Left lung (tissue), 14 donors: ENCODE data around the gene ERRFI1. TPM values are rescaled to one million over a fixed set of nuclear protein-coding genes. Genes with fewer than 3 reads are reported as not detected.

Experiments
- ATAC-seq: fragments of 200-7000 bp; cut with Tn5 transposase; one replicate; pipeline ENCODE4 v1.9.1; 2020; ENCODE audit warnings: moderate library complexity
- DNase-seq, 4 donors: peaks; one replicate each; pipeline ENCODE4 v3.0.0-alpha.2; 2013 to 2020
- H3K27ac ChIP-seq, 2 donors: fragments of 200-600 bp; sonication (generic) in 1 of 2; one replicate each; pipeline versions ENCODE4 v1.5.0 to v1.8.0; 2020 to 2021
- H3K27me3 ChIP-seq, 2 donors: fragments of 200-600 bp; sonication (generic) in 1 of 2; one replicate each; pipeline versions ENCODE4 v1.5.0 to v1.8.0; 2020 to 2021
- H3K36me3 ChIP-seq, 2 donors: fragments of 200-600 bp; sonication (generic) in 1 of 2; one replicate each; pipeline versions ENCODE4 v1.5.0 to v1.8.0; 2020 to 2021
- H3K4me1 ChIP-seq, 2 donors: fragments of 200-600 bp; one replicate each; pipeline ENCODE4 v1.8.0; 2021
- H3K4me3 ChIP-seq, 2 donors: fragments of 200-600 bp; sonication (generic) in 1 of 2; one replicate each; pipeline versions ENCODE4 v1.5.0 to v1.8.0; 2020 to 2021; ENCODE audit warnings: mild to moderate bottlenecking in 1 of 2
- H3K9me3 ChIP-seq, 2 donors: fragments of 200-600 bp; sonication (generic) in 1 of 2; one replicate each; pipeline versions ENCODE4 v1.5.0 to v1.8.0; 2020 to 2021
- intact Hi-C, 2 donors: fragments of 100-400 bp; cut with DNase I; formaldehyde crosslinking; loops; one replicate each; pipeline versions ENCODE4 v1.11.2 to v1.14.2; 2022
- long read RNA-seq, 12 donors: library from polyadenylated mRNA in 2 of 12; unstranded in 2 of 12; transcript quantifications; one replicate each; pipeline ENCODE4 v2.0.0 and lab custom pipeline, GENCODE V29; 2019 to 2026
- polyA plus RNA-seq, 6 donors: library from polyadenylated mRNA; unstranded; fragments of 120-200 nt; gene quantifications; one replicate each; pipeline ENCODE4 v1.2.1, GENCODE V29; 2013; ENCODE audit not compliant: insufficient read length in 6 of 6
- total RNA-seq, 2 donors: library from RNA; stranded (reverse); fragmentation: NEBNext Ultra II Directional; extraction: Animal tissue kit (Norgen Biotek cat#: 25700); gene quantifications; one replicate each; pipeline ENCODE4 v1.2.1, GENCODE V29; 2021
- TF ChIP-seq, protein P1 (sequence below), 2 donors: fragments of 200-600 bp; sonication (generic) in 1 of 2; IDR thresholded peaks; one replicate each; pipeline versions ENCODE4 v1.5.0 to v1.8.0; 2021; ENCODE audit warnings: antibody characterized with exemption in 2 of 2
- donor health status: DM: no; HTN: yes; CAD: no.
- donor health status: DM: no; HTN: no; CAD: no.

ERRFI1 gene, protein sequence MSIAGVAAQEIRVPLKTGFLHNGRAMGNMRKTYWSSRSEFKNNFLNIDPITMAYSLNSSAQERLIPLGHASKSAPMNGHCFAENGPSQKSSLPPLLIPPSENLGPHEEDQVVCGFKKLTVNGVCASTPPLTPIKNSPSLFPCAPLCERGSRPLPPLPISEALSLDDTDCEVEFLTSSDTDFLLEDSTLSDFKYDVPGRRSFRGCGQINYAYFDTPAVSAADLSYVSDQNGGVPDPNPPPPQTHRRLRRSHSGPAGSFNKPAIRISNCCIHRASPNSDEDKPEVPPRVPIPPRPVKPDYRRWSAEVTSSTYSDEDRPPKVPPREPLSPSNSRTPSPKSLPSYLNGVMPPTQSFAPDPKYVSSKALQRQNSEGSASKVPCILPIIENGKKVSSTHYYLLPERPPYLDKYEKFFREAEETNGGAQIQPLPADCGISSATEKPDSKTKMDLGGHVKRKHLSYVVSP
- total RNA-seq (10 to 100 TPM; 60.8 to 63.0 TPM), polyA plus RNA-seq (10 to 100 TPM; 62.7 to 88.8 (median 78.9) TPM)
- long read RNA-seq, donor 1, transcript ERRFI1-201 (4 exons, 3,104 nt): major isoform, 16 of 35 reads
- long read RNA-seq, donor 1, partial matches to known transcripts: 13 of 35 reads
- long read RNA-seq, donor 1, other reads (novel, unspliced or antisense): 0 of 35 reads
- long read RNA-seq, donor 2, transcript ERRFI1-201 (4 exons, 3,104 nt): major isoform, 15 of 20 reads
- long read RNA-seq, donor 2, partial matches to known transcripts: 0 of 20 reads
- long read RNA-seq, donor 2, other reads (novel, unspliced or antisense): 0 of 20 reads
- long read RNA-seq, donor 3, transcript ERRFI1-201 (4 exons, 3,104 nt): major isoform, 5 of 7 reads
- long read RNA-seq, donor 3, partial matches to known transcripts: 0 of 7 reads
- long read RNA-seq, donor 3, other reads (novel, unspliced or antisense): 0 of 7 reads
- long read RNA-seq, donor 4, partial matches to known transcripts: 0 of 2 reads
- long read RNA-seq, donor 4, other reads (novel, unspliced or antisense): 2 of 2 reads
- long read RNA-seq, donor 5, transcript ERRFI1-201 (4 exons, 3,104 nt): major isoform, 15 of 45 reads
- long read RNA-seq, donor 5, partial matches to known transcripts: 28 of 45 reads
- long read RNA-seq, donor 5, other reads (novel, unspliced or antisense): 0 of 45 reads
- long read RNA-seq, donor 6, transcript ERRFI1-201 (4 exons, 3,104 nt): major isoform, 10 of 14 reads
- long read RNA-seq, donor 6, partial matches to known transcripts: 0 of 14 reads
- long read RNA-seq, donor 6, other reads (novel, unspliced or antisense): 0 of 14 reads
- long read RNA-seq, donor 7, partial matches to known transcripts: 6 of 11 reads
- long read RNA-seq, donor 7, other reads (novel, unspliced or antisense): 0 of 11 reads
- long read RNA-seq, donor 8, transcript ERRFI1-201 (4 exons, 3,104 nt): major isoform, 20 of 31 reads
- long read RNA-seq, donor 8, partial matches to known transcripts: 8 of 31 reads
- long read RNA-seq, donor 8, other reads (novel, unspliced or antisense): 0 of 31 reads
- long read RNA-seq, donor 9: 0 reads
- long read RNA-seq, donor 10: 0 reads
- long read RNA-seq, donor 11, transcript ERRFI1-203 (3 exons, 995 nt): minor isoform, 6 of 187 reads
- long read RNA-seq, donor 11, transcript ERRFI1-201 (4 exons, 3,104 nt): major isoform, 32 of 187 reads
- long read RNA-seq, donor 11, partial matches to known transcripts: 145 of 187 reads
- long read RNA-seq, donor 11, other reads (novel, unspliced or antisense): 0 of 187 reads
- long read RNA-seq, donor 12, transcript ERRFI1-201 (4 exons, 3,104 nt): major isoform, 6 of 8 reads
- long read RNA-seq, donor 12, partial matches to known transcripts: 0 of 8 reads
- long read RNA-seq, donor 12, other reads (novel, unspliced or antisense): 0 of 8 reads

DNA sequence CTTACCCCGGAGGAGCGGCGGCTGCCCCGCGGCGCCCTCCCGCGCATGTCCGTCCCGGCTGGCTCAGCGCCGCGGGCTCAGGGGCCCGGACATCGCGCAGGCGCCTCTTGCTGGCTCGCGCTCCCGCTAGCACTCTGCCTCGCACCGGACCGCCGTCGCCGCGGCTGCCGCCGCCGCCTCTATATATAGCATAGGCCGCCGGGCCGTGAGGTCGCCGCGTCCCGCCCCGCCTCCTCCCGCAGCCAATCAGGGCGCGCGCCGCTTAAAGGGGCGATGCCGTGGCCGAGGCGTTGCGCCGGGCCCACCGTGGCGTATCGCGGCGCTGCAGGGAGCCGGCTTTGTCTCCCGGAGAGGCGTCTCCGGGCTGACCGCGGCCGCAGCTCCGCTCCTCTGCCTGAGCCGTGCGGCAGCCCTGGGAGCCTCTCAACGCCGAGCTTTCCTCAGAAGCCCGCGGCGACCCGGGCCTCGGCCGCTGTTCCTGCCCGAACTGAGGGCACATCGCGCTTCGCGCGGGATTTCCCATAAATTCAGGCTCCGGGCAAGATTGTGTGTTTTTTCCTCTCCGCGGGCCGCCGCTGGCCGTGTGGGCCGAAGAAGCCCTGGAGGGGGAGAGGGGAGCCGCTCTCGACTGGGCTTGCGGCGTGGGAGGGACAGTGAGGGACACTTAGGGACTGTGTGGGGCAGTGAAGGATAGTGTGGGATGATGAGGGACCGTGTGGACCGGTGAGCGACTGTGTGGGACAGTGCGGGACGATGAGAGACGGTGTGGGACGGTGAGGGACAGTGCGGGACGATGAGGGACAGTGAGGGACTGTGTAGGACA lies at the start of gene ERRFI1:
Gene ERRFI1, minus strand, starts transcription at position 157 of the 823 bp plus-strand sequence. CDS start 10,690 bp downstream, outside the sequence.
- H3K27me3 ChIP-seq: peaks cover 0 to 45% of the 10 kb centered on the region in 2 donors
- peak; percentile 93 to 97 (median 95) for DNase-seq
- peak within 1 kb of the TSS; percentile 74 to 81 for H3K4me3 ChIP-seq
- TF ChIP-seq, protein P1, sequence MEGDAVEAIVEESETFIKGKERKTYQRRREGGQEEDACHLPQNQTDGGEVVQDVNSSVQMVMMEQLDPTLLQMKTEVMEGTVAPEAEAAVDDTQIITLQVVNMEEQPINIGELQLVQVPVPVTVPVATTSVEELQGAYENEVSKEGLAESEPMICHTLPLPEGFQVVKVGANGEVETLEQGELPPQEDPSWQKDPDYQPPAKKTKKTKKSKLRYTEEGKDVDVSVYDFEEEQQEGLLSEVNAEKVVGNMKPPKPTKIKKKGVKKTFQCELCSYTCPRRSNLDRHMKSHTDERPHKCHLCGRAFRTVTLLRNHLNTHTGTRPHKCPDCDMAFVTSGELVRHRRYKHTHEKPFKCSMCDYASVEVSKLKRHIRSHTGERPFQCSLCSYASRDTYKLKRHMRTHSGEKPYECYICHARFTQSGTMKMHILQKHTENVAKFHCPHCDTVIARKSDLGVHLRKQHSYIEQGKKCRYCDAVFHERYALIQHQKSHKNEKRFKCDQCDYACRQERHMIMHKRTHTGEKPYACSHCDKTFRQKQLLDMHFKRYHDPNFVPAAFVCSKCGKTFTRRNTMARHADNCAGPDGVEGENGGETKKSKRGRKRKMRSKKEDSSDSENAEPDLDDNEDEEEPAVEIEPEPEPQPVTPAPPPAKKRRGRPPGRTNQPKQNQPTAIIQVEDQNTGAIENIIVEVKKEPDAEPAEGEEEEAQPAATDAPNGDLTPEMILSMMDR (IDR thresholded peaks at IDR 0.05): no peak
- peak; percentile 86 for ATAC-seq
- peak within 1 kb of the TSS; percentile 86 to 88 for H3K27ac ChIP-seq
- intact Hi-C loops: loop anchor here in 1 of 2 donors (5.0 kb wide), 1 partner anchor 291 kb away; the partner anchor contains the start of gene SLC45A1
- no peaks in the 10 kb centered on the region for H3K9me3 ChIP-seq
- H3K36me3 ChIP-seq: no peaks in the 10 kb centered on the region
- peaks cover 17 to 28% of the 10 kb centered on the region in 2 donors for H3K4me1 ChIP-seq

DNA sequence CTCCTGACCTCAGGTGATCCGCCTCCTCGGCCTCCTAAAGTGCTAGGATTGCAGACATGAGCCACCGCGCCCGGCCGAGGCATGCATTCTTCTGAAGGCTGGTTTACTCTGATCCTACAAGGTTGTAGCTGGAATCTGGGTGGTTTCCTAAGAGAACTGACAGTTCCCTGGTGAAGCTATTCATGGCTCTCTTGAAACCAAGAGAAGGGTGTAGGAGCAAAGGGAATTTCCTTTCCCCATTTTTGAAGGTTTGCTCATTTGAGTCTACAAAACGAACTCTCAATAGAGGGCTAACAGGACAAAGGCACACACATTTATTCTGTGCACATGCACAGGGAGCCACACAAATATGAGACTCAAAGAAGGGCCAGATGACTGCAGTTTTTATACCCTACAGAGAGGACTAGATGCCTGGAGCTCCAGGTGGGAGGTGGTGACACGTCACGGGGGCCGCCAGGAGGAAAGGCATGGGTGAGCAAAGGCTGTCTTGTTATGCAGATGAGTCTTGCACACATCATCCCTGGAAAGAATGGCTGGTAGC lies 49.5 kb upstream of the ERRFI1 start:
- Histone ChIP-seq H3K27me3 (no peaks in the 10 kb centered on the region), H3K27ac (peak overlapping the region; percentile 24 to 83), H3K36me3 (no peaks in the 10 kb centered on the region), H3K4me1 (peaks cover 7 to 10% of the 10 kb centered on the region in 2 donors), H3K4me3 (no peak overlapping the region), H3K9me3 (no peaks in the 10 kb centered on the region)
- TF ChIP-seq, protein P1 (IDR thresholded peaks at IDR 0.05): no peak
- ATAC-seq (peak; percentile 30), DNase-seq (peak in 1 of 4 donors; percentile 80)
- intact Hi-C loops: no loop called here

DNA sequence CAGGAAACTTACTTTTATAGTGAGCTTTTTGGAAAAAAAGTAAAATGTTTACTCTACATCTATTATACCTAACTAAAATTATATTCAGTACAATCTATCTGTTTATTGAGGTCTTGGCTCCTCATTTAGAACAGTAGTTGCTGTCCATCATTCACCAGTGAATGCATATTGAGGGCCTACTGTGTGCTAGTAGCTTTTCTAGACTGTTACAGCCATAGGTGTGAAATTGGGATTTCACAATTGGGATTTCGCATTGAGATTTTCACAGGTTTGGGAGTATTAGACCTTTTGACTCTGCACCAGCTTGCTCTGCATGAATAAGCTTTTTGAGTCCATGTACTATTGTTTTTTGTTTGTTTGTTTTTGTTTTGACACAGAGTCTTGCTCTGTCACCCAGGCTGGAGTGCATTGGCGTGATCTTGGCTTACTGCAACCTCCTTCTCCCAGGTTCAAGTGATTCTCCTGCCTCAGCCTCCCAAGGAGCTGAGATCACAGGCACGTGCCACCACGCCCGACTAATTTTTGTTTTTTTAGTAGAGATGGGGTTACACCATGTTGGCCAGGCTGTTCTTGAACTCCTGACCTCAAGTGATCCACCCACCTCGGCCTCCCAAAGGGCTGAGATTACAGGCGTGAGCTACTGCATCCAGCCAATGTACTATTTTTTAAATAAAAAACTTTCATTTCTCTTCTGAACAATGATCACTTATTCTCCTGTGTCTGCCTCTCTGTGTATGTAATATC lies 47.2 kb upstream of the ERRFI1 start:
- H3K27ac ChIP-seq: no peak overlapping the region
- no peak for ATAC-seq
- TF ChIP-seq, protein P1 (IDR thresholded peaks at IDR 0.05): no peak
- peaks cover 7 to 8% of the 10 kb centered on the region in 2 donors for H3K4me1 ChIP-seq
- H3K36me3 ChIP-seq: no peaks in the 10 kb centered on the region
- DNase-seq: no peak
- no peaks in the 10 kb centered on the region for H3K27me3 ChIP-seq
- H3K9me3 ChIP-seq: no peaks in the 10 kb centered on the region
- intact Hi-C loops: no loop called here
- H3K4me3 ChIP-seq: no peak overlapping the region
